IPS-NIHi11 (cell line): ENCODE data around the gene CKAP2L.
A peak's percentile ranks its signal among the peaks of the same experiment; 100 is the strongest.

Source experiments
- DNase-seq: peaks from one replicate; pipeline ENCODE4 v3.0.0; 2012; ENCODE audit warnings: mixed read lengths, low spot score

The CKAP2L gene

GRCh38 chr2:112764071-112765044 lies at the start of gene CKAP2L:
Gene CKAP2L, minus strand, starts transcription at chr2:112764609. Its CDS starts 11 bp downstream, at chr2:112764598.
- DNase-seq, result peak; percentile 100

GRCh38 chr2:112813280-112813966 lies 49.0 kb upstream of the CKAP2L start:
- DNase-seq, result no peak

- DNase-seq, result no peak
These were observed 48.2 kb upstream of the CKAP2L start for GRCh38 chr2:112812318-112813267.

GRCh38 chr2:112811841-112812306 lies 47.5 kb upstream of the CKAP2L start:
- no peak for DNase-seq

GRCh38 chr2:112811276-112811831 lies 46.9 kb upstream of the CKAP2L start:
- no peak for DNase-seq

DNA sequence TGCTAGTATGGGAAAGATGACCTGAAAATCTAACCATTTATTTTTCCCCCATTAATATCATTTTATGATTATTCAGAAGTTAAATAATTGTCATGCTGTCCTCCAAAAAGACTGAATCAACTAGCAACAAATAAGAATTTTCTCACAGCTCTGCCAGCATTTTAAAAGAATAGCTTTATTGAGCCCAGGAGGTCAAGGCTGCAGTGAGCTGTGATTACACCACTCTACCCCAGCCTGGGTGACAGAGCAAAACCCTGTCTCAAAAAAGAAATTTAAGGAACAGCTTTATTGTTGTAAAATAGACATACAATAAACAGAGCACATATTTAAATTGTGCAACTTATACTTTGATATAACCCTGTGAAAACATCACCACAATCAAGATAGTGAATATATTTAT lies 44.7 kb upstream of the CKAP2L start:
- no peak for DNase-seq

DNA sequence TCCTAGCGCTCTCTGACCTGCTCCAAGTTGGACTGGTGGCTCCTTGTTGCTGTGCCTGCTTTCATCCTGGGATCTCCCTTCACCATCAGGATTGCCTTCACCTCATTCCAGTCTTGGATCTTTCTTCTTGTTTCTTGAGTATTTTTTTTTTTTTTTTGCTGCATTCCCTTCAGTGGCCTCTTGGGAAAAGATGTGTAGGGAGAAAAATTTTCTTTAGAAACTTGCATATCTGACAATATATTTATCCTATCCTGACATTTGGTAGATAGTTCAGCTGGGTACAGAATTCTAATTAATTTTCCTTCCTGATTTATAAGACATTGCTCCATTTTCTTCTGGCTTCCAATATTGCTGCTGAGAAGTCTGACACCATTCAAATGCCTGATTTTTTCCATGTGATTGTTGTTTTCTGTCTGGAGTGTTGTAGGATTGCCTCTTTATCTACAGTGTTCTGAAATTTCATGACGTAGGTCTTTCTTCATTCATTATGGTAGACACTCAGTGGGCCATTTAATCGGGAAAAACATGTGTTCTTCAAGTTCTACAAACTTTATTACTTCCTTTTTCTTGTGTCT lies 42.9 kb upstream of the CKAP2L start:
- DNase-seq, result no peak

DNA sequence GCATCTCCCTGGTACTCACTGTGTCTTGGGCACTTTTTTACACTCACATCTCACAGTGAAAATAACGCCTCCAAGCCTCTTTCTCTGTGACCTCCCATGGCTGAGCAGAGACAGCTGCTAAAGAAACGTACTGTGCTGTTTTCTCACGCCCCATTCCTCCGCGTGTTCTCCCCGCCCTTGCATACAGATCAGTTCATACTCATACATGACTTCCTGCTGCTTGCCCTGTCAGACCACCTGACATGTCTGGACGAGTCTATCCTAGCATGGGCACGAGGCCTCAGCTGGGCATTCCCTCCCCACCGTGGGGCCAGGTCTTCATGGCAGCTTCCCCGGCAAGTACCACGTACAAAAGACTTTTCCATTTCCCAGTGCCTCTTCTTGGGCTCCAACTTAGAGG lies 41.1 kb upstream of the CKAP2L start:
- no peak for DNase-seq

DNA sequence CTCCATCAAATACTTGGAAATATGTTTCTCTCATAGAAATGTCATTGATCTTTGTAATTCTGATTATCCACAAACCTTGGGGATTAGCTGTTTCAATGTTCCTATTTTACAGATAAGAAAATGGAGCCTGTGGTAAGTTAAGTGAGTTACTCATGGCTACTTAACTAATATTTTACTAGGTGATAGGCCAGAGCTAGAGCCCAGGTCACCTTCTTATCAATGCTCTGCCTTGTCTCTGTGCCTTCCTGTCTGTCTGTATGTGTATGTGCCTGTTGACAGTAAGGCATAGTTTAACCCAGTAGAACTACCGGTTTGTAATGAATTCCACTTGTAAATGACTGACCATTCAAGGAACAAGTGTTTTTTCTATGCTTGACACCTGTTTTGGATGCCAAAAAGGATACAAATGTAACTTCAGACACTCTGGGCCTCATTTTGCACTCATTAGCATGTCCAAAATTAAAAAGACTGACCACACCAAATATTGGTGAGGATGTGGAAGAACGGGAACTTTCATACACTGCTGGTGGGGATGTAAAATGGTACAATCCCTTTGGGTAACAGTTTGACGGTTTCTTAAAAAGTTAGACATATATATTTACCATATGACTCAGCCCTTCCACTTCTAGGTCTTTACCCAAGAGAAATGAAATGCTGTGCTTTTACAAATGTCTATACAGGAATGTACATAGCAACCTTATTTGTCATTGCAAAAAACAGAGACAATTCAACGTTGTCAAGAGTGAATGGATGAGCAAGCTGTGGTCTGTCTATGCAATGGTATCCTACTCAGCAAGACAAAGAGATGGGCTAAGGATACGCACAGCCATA lies 39.5 kb upstream of the CKAP2L start:
- DNase-seq, result no peak

DNA sequence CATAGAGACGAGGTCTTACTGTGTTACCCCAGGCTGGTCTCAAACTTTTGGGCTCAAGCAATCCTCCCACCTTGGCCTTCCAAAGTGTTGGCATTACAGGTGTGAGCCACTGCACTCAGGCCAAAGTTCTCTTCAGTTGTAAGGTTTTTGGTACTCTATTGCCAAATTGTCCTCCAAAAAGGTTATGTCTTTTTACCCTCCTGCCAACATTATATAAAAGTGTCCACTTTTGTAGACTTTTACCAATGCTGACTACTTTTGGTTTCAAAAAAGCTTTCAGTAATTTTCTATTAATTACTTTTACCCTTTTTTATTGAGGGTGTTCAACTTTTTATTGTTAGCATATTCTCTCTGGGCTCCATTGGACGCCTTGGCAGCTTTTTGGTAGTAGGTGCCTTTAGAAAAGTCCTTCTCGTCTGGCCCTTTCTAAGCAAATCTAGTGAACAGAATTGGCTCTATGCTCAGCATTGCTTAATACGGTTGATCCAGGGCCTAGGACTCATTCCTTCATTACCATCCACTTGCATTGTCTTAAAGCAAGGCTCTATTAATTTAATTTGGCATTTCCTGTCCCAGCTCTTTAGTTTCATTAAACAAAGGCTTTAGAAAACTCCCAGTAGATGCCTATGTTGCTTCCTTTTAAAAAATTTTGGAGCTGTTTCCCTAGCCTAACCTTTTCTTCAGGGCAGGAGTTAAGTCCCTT lies 36.6 kb upstream of the CKAP2L start:
- no peak for DNase-seq

GRCh38 chr2:112798979-112799975 lies 34.9 kb upstream of the CKAP2L start:
- DNase-seq, result no peak

GRCh38 chr2:112796486-112796885 lies 32.1 kb upstream of the CKAP2L start:
- DNase-seq, result no peak

GRCh38 chr2:112795774-112796173 lies 31.4 kb upstream of the CKAP2L start:
- DNase-seq, result peak; percentile 32

DNA sequence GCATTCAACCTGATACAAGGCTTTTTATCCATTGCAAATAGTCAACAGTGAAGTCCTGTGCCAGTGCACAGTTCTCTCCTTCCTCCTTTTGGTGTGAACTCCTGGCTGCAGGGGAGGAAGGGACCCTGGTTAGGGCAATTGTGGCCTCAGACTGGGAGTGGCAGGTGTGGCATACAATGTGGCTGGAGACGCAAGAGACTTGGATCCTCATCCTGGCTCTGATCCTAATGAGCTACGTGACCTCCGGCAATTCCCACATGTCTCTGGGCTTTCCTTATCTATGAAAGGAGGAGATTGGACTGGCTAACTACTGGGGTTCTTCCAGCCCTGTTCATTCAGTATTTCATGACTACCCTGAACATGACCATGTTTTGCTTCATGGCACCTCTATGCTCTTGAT lies 30.4 kb upstream of the CKAP2L start:
- no peak for DNase-seq

DNA sequence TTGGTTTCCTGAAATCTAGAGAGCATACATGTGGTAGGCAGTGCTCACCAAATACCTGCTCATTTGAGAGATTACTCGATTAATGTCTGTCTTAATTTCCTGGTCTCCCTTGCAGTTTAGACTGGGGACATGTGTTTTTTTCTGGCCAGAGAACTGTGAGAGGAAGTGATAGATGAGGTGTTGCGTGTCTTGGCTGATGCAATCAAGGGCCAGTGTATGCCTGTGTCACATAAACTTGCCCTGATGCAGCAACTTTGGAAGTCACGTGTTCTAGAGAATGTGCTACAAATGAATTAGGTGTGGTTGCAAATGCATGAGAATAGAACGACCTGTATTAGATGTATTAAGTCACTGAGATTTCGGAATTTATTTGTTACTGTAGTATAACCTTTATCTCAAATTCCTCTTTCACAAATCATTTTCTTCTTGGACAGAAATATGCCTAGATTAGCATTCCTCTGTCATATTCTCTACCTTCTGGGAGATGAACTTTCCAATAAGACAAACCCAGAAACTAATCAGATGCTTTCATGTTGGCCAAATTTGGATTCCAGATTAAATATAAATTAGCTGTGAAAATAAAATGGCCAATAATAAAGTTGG lies 29.8 kb upstream of the CKAP2L start:
- no peak for DNase-seq

- DNase-seq, result no peak
These were observed 29.1 kb upstream of the CKAP2L start for GRCh38 chr2:112793449-112793978.

- no peak for DNase-seq
These were observed 28.0 kb upstream of the CKAP2L start for GRCh38 chr2:112792419-112792818.
